GM21529 (cell line): ENCODE data around the gene ARNT2.
"Not testable (repeated sequence)": the region's sequence is repeated elsewhere in the genome, so short reads cannot be mapped to it uniquely, and the experiment has no call there.

Experiments used
- ATAC-seq: cut with Tn5 transposase; IDR thresholded peaks from one replicate; pipeline ENCODE4 v1.9.1; 2021; ENCODE audit not compliant: unreplicated experiment

Gene ARNT2

GRCh38 chr15:80509800-80510199 is 105.6 kb downstream of the ARNT2 start:
- no peak for ATAC-seq

GRCh38 chr15:80510985-80511384 is 106.8 kb downstream of the ARNT2 start:
- ATAC-seq, result not testable (repeated sequence)

- no peak for ATAC-seq
Observed at GRCh38 chr15:80512726-80513660, 108.8 kb downstream of the ARNT2 start.

- ATAC-seq, result no peak
Observed at GRCh38 chr15:80514071-80514780, 110.0 kb downstream of the ARNT2 start.

GRCh38 chr15:80517290-80517689 is 113.1 kb downstream of the ARNT2 start:
- ATAC-seq, result no peak

GRCh38 chr15:80518522-80518921 is 114.3 kb downstream of the ARNT2 start:
- ATAC-seq, result no peak

- ATAC-seq, result no peak
Observed at GRCh38 chr15:80523746-80524145, 119.6 kb downstream of the ARNT2 start.

- no peak for ATAC-seq
Observed at GRCh38 chr15:80525853-80526252, 121.7 kb downstream of the ARNT2 start.

GRCh38 chr15:80526556-80527340 is 122.6 kb downstream of the ARNT2 start:
- ATAC-seq, result no peak

- ATAC-seq, result no peak
Observed at GRCh38 chr15:80527406-80527805, 123.2 kb downstream of the ARNT2 start.

- ATAC-seq, result no peak
Observed at GRCh38 chr15:80527961-80528360, 123.8 kb downstream of the ARNT2 start.

GRCh38 chr15:80530737-80531365 is 126.7 kb downstream of the ARNT2 start:
- ATAC-seq, result no peak

GRCh38 chr15:80531388-80531787 is 127.2 kb downstream of the ARNT2 start:
- no peak for ATAC-seq

- no peak for ATAC-seq
Observed at GRCh38 chr15:80531796-80532195, 127.6 kb downstream of the ARNT2 start.

GRCh38 chr15:80533790-80534333 is 129.7 kb downstream of the ARNT2 start:
- no peak for ATAC-seq

GRCh38 chr15:80536231-80536630 is 132.0 kb downstream of the ARNT2 start:
- ATAC-seq, result no peak

- no peak for ATAC-seq
Observed at GRCh38 chr15:80536716-80537115, 132.5 kb downstream of the ARNT2 start.

GRCh38 chr15:80545078-80545477 is 140.9 kb downstream of the ARNT2 start:
- no peak for ATAC-seq

- ATAC-seq, result no peak
Observed at GRCh38 chr15:80547264-80547663, 143.1 kb downstream of the ARNT2 start.

GRCh38 chr15:80549191-80549590 is 145.0 kb downstream of the ARNT2 start:
- no peak for ATAC-seq

GRCh38 chr15:80549654-80550053 is 145.5 kb downstream of the ARNT2 start:
- ATAC-seq, result no peak
